HUDEP-2 (cell line): ENCODE results near the gene PLCH2.
A peak's percentile ranks its signal among the peaks of the same experiment; 100 is the strongest.

ENCODE experiments used
- DNase-seq, 76 experiments: peaks; one replicate each; lab custom pipeline; 2025; ENCODE audit not compliant: unreplicated experiment in 76 of 76; lab: John Stamatoyannopoulos, UW

Gene PLCH2

DNA sequence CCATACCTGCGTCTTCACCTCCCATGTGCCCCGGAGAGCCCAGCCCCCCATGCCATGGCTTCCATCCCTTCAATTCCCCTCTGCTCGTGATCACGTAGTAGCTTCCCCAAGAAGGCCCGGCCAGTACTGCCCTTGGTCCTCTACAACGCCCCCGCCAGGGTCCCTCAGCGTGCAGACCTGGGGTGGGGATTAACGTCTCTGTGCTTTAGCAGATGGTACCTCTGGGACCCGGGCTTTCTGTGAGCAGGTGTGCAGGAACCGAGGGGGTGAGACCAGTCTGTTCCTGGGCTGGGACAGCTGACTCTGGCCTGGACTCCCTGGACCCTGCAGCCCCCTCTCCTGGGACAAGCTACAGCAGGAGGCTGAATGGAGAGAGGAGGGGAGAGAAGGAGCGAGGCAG is 1.2 kb downstream of the PLCH2 start:
- no peak for DNase-seq

DNA sequence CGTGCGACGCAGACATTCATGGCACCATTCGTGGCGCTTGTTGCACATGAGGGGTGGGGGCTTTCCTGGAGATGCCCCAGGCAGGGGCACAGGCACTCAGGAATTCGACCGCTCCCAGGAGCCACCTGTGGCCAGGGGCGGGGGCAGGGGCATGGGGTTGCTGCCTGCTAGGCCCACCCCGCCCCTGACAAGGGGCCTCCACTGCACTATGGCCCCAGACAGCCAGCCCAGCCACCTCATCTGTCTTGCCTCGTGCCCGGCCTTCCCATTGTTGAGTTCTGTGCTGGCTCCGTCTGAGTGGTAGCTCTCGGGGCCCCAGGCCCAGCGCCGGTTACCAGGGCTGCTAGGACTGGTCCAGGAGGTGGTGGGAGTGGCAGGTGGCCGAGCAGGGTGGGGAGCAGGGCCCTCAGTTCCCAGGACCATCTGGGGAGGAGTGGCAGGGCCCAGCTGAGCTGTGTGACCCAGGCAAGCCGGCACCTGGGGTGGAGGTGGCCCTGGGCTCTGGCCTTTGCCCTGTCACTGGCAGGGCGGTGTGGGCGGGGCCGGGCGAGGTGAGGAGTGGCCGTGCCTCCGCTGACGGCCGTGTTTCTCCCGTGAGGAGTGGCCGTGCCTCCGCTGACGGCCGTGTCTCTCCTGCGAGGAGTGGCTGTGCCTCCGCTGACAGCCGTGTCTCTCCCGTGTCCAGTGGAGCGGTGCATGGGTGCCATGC is 1.9 kb downstream of the PLCH2 start:
- no peak for DNase-seq

DNA sequence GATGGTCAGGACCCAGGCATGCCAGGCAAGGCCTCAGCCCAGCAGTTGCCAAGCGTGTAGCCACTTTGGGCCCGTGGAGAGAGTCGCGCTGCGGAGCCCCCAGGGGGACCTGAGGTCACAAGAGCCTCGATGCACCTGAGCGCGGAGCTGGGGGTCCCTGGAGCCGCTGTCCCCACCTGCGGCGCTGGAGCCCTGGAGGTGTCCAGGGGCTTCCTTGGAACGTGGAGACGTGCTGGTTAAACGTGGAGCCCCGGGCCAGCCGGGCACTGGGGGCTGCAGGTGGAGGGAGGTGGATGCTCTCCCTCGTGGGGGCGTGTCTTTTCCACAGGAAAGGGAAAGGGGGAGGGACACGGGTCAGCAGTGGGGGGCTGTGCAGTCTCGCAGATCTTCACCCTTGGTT is 3.1 kb downstream of the PLCH2 start:
- DNase-seq: no peak

DNA sequence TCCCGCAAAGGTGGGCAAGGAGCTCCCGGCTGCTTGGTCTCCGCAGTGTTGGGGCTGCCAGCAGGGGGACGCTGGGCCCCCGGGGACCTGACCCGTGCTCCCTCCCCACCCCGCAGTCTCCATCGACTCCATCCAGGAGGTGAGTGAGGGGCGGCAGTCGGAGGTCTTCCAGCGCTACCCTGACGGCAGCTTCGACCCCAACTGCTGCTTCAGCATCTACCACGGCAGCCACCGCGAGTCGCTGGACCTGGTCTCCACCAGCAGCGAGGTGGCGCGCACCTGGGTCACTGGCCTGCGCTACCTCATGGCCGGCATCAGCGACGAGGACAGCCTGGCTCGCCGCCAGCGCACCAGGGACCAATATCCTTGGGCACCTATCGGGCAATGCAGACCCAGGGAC is 3.5 kb downstream of the PLCH2 start:
- DNase-seq: no peak

- DNase-seq: no peak
These were observed 4.3 kb downstream of the PLCH2 start for GRCh38 chr1:2480236-2480985.

DNA sequence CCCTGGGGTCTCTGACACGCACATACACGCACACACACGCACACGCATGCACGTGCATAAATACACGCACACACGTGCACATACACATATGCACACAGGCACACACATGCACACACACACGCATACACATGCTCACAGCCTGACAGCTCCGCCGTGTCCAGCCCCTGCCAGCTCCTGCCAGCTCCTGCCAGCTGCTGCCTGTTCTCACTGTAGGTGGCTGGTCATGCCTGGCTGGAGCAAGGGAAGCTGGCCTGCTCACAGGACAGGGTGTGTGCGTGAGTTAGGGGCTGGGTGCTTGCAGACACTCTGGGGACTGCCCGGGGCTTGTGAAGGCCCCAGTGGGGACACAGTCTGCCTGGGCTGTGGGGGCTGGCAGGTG is 4.9 kb downstream of the PLCH2 start:
- no peak for DNase-seq

DNA sequence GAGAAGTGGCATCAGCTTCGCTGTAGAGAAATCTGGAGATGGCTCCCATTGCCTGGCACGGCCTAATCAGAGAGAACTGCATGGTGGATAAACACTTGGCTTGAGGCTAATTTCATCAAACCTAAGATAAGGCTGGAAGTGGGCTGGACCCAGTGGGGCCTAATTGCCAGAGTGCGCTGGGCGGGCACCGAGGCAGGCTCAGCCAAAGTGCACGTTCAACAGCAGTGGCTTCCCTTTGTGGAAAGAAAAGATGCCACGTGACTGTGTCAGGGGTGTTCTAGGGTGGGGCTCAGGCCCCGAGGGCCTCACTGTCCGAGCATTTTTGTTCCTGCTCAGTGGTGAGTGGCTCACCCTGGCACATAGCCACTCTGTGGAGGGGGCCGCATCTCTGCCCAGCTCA is 5.8 kb downstream of the PLCH2 start:
- DNase-seq: peak in 40 of 76 experiments; percentile 8 to 90 (median 46)

- DNase-seq: peak in 2 of 76 experiments; percentile 15 to 26
These were observed 6.5 kb downstream of the PLCH2 start for GRCh38 chr1:2482588-2482987.

DNA sequence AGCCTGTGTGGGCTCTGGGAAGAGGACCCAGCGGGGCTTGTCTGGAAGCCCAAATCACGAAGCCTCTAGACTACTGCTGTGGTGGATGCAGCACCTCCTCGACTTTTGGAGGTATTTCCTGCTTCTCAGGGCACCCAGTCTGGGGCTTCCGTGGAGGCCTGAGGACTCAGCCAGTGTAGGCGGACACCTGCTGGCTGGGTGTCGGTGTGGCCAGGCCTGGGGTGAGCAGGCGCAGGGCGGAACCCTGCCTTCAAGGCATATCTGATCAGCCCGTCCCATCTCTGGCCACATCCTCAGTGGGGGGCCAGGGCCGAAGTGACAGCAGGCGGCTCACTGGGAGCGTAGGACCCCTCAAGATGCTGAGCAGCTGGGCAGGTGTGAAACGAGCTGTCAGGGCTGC is 6.9 kb downstream of the PLCH2 start:
- peak in 5 of 76 experiments; percentile 9 to 64 (median 36) for DNase-seq

DNA sequence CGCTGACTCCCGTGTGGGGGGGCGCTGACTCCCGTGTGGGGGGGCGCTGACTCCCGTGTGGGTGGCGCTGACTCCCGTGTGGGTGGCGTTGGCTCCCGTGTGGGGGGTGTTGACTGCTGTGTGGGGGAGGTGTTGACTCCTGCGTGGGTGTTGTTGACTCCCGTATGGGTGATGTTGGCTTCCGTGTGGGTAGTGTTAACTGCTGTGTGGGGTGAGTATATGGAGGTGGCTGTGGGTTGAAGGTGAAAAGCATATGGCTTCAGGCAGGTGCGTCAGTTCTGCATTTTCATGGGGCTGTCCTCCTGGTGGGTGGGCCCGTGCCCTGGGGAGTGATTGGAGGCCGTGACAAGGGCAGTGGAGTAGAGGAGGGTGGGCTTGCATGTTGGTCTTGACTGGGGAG is 7.9 kb downstream of the PLCH2 start:
- no peak for DNase-seq

- no peak for DNase-seq
These were observed 10.0 kb downstream of the PLCH2 start for GRCh38 chr1:2486041-2486440.

DNA sequence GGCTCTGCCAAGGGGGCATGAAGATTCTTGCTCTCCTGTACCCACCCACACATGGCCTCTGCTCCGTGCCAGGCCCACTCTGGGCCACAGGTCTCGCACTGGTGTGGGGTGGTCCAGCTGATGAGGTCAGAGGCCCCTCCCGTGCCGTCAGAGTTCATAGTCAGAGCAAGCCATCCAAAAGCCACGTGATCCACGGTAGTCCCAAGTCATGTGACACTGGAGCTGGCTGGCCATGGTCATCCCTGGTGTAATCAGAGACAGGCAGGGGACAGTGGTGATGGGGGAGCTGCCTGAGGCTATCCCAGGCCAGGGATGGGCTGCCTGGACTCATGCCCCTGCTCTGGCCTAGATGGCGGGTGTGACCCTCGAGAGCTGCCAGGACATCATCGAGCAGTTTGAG is 10.5 kb downstream of the PLCH2 start:
- no peak for DNase-seq

- DNase-seq: no peak
These were observed 12.6 kb downstream of the PLCH2 start for GRCh38 chr1:2488688-2489087.

DNA sequence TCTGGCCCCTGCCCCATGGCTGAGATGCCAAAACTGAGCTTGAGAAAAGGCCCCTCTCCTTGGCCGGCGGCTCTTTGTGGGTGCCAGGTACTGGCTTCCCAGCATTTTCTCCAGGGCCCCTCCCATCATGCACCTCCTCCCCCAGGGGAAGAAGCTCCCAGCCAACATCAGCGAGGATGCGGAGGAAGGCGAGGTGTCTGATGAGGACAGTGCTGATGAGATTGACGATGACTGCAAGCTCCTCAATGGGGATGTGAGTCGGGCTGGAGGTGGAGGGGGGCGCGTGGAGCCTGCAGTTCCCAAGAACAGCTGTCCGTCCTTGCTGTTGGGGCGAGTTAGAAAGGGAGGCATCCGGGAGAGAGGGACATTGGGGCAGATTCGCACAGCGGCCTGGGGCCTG is 13.5 kb downstream of the PLCH2 start:
- DNase-seq: no peak

DNA sequence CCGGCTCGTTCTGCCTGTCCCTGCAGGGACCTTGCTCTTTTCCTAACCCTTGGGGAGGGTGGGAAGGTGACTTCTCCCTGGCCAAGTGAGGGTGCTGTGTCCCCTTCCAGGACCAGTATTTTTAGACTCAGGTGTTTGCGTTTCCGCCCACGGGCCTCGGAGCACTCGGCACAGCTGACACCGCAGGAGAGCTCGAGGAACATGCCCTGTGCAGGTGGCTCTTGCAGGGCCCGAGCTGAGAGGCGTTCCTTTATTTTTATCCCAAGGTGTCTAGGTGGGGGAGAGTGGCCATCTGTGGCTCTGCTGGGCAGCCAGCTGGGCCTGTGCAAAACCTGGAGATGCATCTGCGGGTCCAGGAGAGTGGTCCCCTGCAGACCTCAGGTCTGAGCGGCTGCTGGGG is 16.0 kb downstream of the PLCH2 start:
- DNase-seq: no peak

DNA sequence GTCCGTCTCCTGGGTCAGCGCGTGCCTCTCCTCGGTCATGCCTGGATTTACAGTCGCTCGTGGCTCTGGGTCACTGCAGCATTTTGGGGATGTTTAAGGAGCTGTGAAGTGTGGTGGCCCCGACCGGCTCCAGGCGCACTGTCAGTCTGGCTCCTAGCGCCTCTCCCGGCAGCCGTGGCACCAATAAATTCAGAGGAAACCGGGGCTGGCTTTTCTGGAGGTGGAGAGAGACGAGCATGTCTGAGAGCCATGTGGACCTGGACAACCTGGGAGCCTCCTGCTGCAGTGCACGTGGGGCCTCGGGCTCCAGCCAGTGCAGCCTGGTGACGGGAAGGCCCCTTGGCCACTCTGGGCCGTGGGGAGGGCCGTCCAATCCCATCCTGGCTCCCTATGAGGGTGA is 17.1 kb downstream of the PLCH2 start:
- DNase-seq: no peak

GRCh38 chr1:2493691-2494322 is 17.7 kb downstream of the PLCH2 start:
- no peak for DNase-seq

- DNase-seq: no peak
These were observed 18.2 kb downstream of the PLCH2 start for GRCh38 chr1:2494323-2494693.

GRCh38 chr1:2495026-2495425 is 18.9 kb downstream of the PLCH2 start:
- DNase-seq: no peak

- DNase-seq: no peak
These were observed 19.5 kb downstream of the PLCH2 start for GRCh38 chr1:2495546-2495945.

- no peak for DNase-seq
These were observed 20.1 kb downstream of the PLCH2 start for GRCh38 chr1:2496087-2496622.

GRCh38 chr1:2496746-2497145 is 20.7 kb downstream of the PLCH2 start:
- no peak for DNase-seq
